K562 (cell line): ENCODE measurements around the gene SAFB. TPM values are rescaled to one million over a fixed set of nuclear protein-coding genes. Genes with fewer than 3 reads are reported as not detected.

Experiments used
- BCL6 ChIP-seq: fragments of 250-450 bp; sonication (Bioruptor Pico); IDR thresholded peaks from 2 replicates; pipeline ENCODE4 v1.4.0; 2020
- CAMTA2 ChIP-seq: fragments of 250-450 bp; sonication (Bioruptor Pico); conservative IDR thresholded peaks from 2 replicates; pipeline ENCODE4 v1.5.1; 2022
- HEY1 ChIP-seq: fragments of 250-450 bp; sonication (Bioruptor Pico); IDR thresholded peaks from 2 replicates; pipeline ENCODE4 v1.5.0; 2020; ENCODE audit warnings: mild to moderate bottlenecking, moderate library complexity, borderline replicate concordance
- KHSRP ChIP-seq: fragments of 450-650 bp; IDR thresholded peaks from 2 replicates; pipeline ENCODE4 v1.6.1; 2017
- RB1 ChIP-seq: fragments of 450-650 bp; IDR thresholded peaks from 2 replicates; pipeline ENCODE4 v1.6.1; 2017; ENCODE audit warnings: low read depth, mild to moderate bottlenecking
- SETDB1 ChIP-seq: IDR thresholded peaks from one replicate; pipeline ENCODE4 v1.6.1; 2012; ENCODE audit warnings: low read length, control low read depth, inconsistent platforms
- STAT6 ChIP-seq: sonication (generic); formaldehyde crosslinking; IDR thresholded peaks from 2 replicates; pipeline ENCODE4 v1.8.1; 2023; ENCODE audit warnings: mild to moderate bottlenecking, missing genetic modification reagents
- TBP ChIP-seq: optimal IDR thresholded peaks from 2 replicates; pipeline ENCODE3; 2011; ENCODE audit warnings: low read depth, low read length, improper control_type of control experiment
- THRAP3 ChIP-seq: fragments of 450-650 bp; IDR thresholded peaks from 2 replicates; pipeline ENCODE4 v1.6.1; 2016; ENCODE audit warnings: mild to moderate bottlenecking, inconsistent platforms, borderline replicate concordance
- WHSC1 ChIP-seq: IDR thresholded peaks from one replicate; pipeline ENCODE4 v1.6.1; 2012; ENCODE audit warnings: low read length, control low read depth, inconsistent platforms
- ZNF140 ChIP-seq: fragments of 250-450 bp; sonication (Bioruptor Pico); IDR thresholded peaks from 2 replicates; pipeline ENCODE4 v1.8.0; 2021; ENCODE audit warnings: moderate library complexity, mild to moderate bottlenecking, inconsistent platforms
- ZNF239 ChIP-seq: fragments of 250-450 bp; sonication (Bioruptor Pico); IDR thresholded peaks from 2 replicates; pipeline ENCODE4 v1.4.0; 2020; ENCODE audit warnings: mild to moderate bottlenecking
- ZNF57 ChIP-seq: fragments of 450-650 bp; formaldehyde crosslinking; IDR thresholded peaks from 2 replicates; pipeline ENCODE4 v1.4.0; 2020; ENCODE audit warnings: mild to moderate bottlenecking, moderate library complexity
- polyA plus RNA-seq, 8 experiments: library from polyadenylated mRNA; depleted of rRNA in 4 of 8; stranded (reverse) in 5 of 8; unstranded in 3 of 8; fragments of >200 nt; fragmentation: Nextera tagmentation in 2 of 8; fragmentation: Illumina TruSeq in 1 of 8; extraction: Ambion mirVana in 2 of 8; extraction: Trizol in 1 of 8; gene quantifications; 2 replicates each; pipeline versions ENCODE4 v1.2.1 to v1.2.3, GENCODE V29; 2011 to 2014; ENCODE audit warnings: inconsistent platforms in 1 of 8, missing spikeins in 1 of 8
- total RNA-seq, 7 experiments: library from RNA; depleted of rRNA in 6 of 7; stranded (reverse); fragments of >200 nt in 6 of 7; fragmentation: Illumina TruSeq in 2 of 7; extraction: Trizol in 2 of 7; gene quantifications; 2 replicates each; pipeline versions ENCODE4 v1.2.1 to v1.2.3, GENCODE V29; 2011 to 2021; ENCODE audit warnings: low replicate concordance in 1 of 7
- TF ChIP-seq, protein P1 (sequence below): fragments of 450-650 bp; IDR thresholded peaks from 2 replicates; pipeline ENCODE4 v1.6.1; 2016; ENCODE audit warnings: low read depth
- TF ChIP-seq, protein P2 (sequence below), 3 experiments: fragments of 200-800 bp in 1 of 3; sonication (Bioruptor generic) in 1 of 3; sonication (generic) in 1 of 3; formaldehyde crosslinking in 1 of 3; IDR thresholded peaks; 2 replicates each; pipeline versions ENCODE4 v1.6.1 to v1.8.0; 2016 to 2022; ENCODE audit warnings: mild to moderate bottlenecking in 2 of 3, missing compliant biosample characterization in 2 of 3, missing genetic modification characterization in 2 of 3, missing genetic modification reagents in 1 of 3
- TF ChIP-seq, protein P3 (sequence below): sonication (generic); formaldehyde crosslinking; IDR thresholded peaks from 2 replicates; pipeline ENCODE4 v1.8.0; 2022; ENCODE audit warnings: mild to moderate bottlenecking, missing genetic modification reagents

Gene SAFB
- total and polyA plus RNA-seq, 9 of the 15 experiments (the other 6 are each of a cell fraction or from before 2014, with no cell fraction given) = 1.1 to 151 (median 83.1) TPM

GRCh38 chr19:5627395-5627904 is 4.6 kb downstream of the SAFB start (continued):
- TF ChIP-seq SETDB1 = no peak
- TF ChIP-seq CAMTA2 (CRISPR knock-in tag) = no peak
- TF ChIP-seq, protein P1, sequence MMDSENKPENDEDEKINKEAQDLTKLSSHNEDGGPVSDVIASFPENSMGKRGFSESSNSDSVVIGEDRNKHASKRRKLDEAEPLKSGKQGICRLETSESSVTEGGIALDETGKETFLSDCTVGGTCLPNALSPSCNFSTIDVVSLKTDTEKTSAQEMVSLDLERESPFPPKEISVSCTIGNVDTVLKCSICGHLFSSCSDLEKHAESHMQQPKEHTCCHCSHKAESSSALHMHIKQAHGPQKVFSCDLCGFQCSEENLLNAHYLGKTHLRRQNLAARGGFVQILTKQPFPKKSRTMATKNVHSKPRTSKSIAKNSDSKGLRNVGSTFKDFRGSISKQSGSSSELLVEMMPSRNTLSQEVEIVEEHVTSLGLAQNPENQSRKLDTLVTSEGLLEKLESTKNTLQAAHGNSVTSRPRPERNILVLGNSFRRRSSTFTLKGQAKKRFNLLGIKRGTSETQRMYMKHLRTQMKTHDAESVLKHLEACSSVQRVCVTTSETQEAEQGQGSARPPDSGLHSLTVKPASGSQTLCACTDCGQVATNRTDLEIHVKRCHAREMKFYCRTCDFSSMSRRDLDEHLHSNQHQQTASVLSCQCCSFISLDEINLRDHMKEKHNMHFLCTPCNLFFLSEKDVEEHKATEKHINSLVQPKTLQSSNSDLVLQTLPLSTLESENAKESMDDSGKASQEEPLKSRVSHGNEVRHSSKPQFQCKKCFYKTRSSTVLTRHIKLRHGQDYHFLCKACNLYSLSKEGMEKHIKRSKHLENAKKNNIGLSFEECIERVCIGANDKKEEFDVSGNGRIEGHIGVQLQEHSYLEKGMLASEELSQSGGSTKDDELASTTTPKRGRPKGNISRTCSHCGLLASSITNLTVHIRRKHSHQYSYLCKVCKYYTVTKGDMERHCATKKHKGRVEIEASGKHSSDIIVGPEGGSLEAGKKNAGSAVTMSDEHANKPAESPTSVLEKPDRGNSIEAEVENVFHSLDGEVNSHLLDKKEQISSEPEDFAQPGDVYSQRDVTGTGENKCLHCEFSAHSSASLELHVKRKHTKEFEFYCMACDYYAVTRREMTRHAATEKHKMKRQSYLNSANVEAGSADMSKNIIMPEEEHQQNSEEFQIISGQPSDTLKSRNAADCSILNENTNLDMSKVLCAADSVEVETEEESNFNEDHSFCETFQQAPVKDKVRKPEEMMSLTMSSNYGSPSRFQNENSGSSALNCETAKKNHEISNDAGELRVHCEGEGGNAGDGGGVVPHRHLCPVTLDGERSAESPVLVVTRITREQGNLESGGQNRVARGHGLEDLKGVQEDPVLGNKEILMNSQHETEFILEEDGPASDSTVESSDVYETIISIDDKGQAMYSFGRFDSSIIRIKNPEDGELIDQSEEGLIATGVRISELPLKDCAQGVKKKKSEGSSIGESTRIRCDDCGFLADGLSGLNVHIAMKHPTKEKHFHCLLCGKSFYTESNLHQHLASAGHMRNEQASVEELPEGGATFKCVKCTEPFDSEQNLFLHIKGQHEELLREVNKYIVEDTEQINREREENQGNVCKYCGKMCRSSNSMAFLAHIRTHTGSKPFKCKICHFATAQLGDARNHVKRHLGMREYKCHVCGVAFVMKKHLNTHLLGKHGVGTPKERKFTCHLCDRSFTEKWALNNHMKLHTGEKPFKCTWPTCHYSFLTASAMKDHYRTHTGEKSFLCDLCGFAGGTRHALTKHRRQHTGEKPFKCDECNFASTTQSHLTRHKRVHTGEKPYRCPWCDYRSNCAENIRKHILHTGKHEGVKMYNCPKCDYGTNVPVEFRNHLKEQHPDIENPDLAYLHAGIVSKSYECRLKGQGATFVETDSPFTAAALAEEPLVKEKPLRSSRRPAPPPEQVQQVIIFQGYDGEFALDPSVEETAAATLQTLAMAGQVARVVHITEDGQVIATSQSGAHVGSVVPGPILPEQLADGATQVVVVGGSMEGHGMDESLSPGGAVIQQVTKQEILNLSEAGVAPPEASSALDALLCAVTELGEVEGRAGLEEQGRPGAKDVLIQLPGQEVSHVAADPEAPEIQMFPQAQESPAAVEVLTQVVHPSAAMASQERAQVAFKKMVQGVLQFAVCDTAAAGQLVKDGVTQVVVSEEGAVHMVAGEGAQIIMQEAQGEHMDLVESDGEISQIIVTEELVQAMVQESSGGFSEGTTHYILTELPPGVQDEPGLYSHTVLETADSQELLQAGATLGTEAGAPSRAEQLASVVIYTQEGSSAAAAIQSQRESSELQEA = no peak
- no peak for TF ChIP-seq RB1
- no peak for TF ChIP-seq THRAP3
- TF ChIP-seq ZNF140 (CRISPR knock-in tag) = peak; percentile 81
- TF ChIP-seq HEY1 (CRISPR knock-in tag) = peak; percentile 85; the same call in 1 of the 2 replicates
- TF ChIP-seq WHSC1 = no peak
- no peak for TF ChIP-seq STAT6 (CRISPR knock-in tag)
- TF ChIP-seq BCL6 = peak; percentile 90
- TF ChIP-seq ZNF57 (CRISPR knock-in tag) = no peak
- TF ChIP-seq ZNF239 (CRISPR knock-in tag) = peak; percentile 90
- TF ChIP-seq, protein P2, sequence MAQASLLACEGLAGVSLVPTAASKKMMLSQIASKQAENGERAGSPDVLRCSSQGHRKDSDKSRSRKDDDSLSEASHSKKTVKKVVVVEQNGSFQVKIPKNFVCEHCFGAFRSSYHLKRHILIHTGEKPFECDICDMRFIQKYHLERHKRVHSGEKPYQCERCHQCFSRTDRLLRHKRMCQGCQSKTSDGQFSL (CRISPR knock-in tag; IDR thresholded peaks at IDR 0.05) = no peak
- TF ChIP-seq, protein P2 (tag; IDR thresholded peaks at IDR 0.05) = peak in 1 of 2 experiments; percentile 94; a peak in 2 of 4 replicates
- TF ChIP-seq, protein P3, sequence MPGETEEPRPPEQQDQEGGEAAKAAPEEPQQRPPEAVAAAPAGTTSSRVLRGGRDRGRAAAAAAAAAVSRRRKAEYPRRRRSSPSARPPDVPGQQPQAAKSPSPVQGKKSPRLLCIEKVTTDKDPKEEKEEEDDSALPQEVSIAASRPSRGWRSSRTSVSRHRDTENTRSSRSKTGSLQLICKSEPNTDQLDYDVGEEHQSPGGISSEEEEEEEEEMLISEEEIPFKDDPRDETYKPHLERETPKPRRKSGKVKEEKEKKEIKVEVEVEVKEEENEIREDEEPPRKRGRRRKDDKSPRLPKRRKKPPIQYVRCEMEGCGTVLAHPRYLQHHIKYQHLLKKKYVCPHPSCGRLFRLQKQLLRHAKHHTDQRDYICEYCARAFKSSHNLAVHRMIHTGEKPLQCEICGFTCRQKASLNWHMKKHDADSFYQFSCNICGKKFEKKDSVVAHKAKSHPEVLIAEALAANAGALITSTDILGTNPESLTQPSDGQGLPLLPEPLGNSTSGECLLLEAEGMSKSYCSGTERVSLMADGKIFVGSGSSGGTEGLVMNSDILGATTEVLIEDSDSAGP (CRISPR knock-in tag) = no peak
- no peak for TF ChIP-seq TBP
- no peak for TF ChIP-seq KHSRP
